GM19193 (cell line): Measurements from ENCODE around the gene IDH3A.

Experiments used
- POLR2A ChIP-seq: IDR thresholded peaks from 4 replicates; pipeline ENCODE4 v1.6.1; 2011; ENCODE audit not compliant: insufficient read depth, insufficient read length; ENCODE audit errors: extremely low read depth

The IDH3A gene

DNA sequence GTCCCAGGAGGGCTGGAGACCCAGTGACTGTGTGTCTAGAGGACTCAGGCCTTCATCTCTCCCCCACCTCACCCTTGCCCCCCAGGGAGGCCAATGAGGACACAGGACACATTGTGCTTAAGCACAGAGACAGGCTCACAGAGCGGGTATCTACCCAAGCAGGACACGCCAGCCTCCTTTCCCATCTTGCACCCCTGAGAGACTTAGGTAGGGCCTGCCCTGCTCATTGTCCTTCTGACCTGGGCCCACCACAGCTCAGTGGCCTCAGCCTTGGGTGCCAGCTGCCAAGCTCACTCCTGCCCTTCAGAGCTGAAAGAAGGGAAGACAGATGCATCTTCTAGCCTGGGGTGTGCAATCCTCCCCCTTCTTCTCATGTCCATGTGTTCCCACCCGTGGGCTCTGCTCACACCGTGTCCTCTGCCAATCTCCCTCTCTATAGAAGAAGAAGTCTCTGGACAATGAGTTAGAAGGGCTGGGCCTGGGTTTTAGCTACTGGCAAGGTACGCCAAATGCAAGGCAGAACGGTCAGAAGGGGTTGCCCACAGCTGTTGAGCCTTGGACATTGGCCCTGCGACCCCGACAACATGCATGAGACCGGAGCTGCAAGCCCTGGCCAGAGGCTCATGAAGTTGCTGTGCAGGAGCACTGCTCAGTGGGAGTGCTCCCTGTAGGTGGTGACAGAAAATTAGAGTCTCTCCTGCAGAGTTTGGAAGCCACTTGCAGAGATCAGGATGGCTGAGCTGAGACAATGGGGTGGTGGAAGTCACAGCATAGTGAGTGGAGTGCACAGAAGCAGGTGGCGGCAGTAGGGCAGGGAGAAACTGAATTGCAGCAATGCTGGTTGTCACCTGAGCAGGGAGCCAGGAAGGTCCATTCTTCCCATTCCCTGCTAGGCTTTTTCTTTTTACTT is 52.4 kb downstream of the IDH3A start:
- no peak for TF ChIP-seq POLR2A

DNA sequence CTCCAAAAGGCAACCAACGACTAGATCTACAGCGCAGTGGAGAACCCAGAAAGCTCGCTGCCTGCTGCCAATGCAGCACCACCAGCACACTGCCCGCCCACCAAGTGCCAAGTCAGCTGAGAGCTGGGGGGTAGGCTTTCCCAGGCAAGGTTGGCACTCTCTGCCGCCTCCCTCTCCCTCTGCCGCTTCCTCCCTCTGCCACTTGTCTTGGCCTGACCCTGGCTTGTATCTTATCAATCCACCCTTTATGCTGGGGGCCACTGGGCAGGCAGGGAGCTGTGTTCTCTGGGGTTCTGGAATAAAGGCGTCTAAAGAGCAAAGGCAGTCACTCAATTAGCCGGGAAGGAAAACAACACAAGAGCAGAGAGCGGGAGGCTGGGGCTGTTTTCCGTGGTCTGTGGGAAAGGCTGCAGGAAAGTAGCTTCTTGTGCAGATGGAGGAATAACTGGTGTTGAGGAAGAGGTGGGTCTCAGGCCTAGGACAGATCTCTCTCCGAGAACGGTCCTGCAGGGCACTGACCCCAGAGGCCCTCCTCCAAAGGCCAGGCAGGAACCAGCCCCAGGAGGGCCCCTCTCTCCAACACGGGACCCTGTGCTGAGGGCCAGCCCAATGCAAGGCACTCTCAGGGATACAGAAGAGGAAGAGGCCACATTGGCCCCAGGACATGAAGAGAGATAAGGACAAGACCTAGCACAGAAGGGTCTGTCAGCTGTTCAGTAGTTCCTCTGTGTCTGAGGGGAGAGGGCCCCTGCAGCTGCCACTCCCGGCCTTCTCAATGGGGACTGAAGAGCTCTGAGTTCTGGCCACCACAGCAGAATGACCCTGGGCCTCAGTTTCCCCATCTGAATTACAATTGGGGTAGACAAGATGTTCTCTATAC is 54.4 kb downstream of the IDH3A start:
- no peak for TF ChIP-seq POLR2A

DNA sequence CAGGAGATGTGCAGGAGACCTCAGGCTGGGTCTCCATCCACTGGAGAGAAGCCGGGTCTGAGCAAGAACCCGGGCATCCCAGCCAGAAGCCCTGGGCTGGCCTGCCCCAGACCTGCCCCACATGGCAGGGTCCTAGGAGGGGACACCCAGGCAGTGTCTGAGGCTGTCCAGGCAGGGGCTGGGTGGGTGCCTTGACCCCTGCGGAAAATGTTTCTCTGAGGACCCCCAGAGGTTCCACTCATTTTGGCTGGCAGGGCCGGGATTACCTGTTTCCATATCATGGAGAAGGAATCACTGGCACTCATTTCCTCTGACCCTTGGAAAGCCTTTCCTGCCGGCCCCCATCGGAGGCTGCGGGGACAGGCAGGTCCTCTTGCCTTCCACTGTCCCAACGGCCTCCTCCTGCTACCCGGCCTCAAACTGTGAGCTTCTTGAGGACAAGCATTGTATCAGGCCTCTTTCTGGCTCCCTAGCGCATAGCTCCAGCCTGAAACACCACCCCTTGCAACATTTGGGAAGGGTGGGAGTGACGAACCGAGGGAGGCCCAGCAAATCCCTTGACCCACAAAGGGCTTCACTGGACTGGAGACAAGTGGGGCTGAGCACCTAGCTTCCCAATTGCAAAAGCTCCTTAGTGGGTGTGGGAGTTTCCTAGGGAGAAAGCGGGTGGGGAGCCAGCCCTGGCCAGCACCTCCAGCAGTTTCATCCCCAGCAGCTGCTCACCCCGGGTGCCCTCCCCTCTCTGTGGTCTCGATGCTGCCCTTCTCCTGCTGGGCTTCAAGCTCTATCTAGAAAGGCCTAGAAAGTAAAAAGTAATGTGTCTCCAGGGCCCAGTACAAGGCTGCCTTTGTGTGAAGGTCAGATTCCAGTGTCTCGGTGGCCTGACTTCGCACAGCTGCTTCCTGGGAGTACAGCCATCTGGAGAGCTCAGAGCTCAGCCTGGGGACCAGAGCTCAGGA is 55.5 kb downstream of the IDH3A start:
- TF ChIP-seq POLR2A = no peak

DNA sequence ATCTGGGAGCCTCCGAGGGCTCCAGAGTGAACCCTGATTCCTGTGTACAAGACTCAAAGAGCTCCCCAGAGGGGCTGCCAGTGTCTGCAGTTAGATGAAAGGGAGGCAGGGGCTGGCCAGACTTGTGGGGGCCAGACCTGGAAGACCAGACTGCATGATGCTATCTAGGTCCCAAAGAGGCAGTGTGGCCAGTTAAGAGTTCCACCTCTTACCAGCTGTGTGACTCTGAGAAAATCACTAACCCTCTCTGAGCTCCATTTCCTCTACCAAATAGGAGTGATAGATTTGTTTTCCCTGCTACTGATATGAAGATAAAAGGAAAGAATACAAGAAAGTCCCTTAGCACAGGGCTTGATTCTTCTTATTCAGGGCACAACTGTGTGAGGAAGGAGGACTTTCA is 56.2 kb downstream of the IDH3A start:
- TF ChIP-seq POLR2A = no peak

DNA sequence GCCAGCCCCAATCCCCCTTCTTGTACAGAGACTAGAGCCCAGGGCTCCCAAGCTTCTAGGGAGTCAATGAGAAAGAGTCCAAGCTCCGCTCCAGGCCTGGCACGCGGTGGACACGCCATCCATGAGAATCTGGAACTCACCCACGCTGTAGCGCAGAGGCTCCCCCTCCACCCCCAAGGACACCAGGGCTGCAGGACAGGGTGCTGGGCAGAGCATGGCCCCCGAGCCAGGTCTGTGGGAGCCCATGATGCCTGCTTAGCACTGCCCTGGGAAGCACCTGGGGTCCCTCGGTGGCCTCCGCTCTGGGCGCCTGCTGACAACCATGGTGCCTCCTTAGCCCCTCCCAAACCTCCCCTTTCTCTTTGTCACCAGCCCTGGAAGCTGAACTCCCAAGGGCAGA is 56.7 kb downstream of the IDH3A start:
- no peak for TF ChIP-seq POLR2A

DNA sequence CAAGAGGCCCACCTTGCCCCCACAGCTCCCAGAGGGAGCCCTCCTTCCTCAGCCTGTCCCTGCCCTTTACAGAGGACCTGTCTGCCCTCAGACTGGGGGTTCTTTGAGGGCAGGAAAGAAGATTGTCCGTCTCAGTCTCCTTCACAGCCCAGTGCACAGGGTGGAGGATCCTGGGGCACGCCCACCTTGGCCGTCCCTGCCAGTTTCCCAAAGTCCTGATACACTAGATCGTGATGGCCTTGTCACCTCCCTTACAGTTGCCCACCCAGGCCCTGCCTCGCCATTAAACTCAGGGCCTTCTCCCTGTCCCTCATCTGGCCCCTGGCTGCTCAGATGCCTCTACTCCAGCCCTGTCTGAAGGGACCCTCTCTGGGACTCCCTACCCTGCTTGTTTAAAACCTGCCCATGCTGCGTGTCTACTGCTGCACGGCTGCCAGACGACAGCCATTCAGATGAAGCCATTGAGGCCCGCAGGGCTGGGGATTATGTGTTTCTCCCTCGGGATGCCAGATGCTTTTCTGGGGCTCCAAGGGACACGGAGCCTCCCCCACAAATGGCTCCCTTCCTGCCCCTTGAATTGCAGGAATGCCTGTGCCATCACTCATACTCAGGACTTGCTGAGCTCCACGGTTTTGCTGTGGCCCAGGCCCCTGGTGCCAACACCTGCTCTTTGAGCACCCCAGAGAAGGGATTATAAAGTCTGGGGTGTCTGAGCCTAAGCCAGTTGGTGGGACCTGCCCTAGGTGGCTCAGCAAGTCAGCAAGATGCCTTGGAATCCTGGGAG is 57.4 kb downstream of the IDH3A start:
- TF ChIP-seq POLR2A = no peak

DNA sequence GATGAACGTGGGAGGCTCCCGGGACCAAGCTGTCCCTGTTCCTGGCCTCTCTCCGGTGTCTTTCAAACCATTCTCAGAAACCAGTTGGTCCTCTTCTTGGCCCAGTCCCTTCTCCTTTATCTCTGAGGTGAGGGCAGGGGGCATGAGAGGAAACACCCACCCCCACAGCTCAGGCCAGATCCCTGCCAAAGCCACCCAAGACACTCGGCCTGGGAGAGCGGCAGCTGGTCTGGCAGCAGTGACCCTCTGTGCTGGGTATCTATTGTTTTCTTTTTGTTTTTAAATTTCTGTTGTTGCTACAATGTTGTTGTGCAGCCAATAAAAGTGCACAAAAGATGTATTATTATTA is 57.9 kb downstream of the IDH3A start:
- no peak for TF ChIP-seq POLR2A

DNA sequence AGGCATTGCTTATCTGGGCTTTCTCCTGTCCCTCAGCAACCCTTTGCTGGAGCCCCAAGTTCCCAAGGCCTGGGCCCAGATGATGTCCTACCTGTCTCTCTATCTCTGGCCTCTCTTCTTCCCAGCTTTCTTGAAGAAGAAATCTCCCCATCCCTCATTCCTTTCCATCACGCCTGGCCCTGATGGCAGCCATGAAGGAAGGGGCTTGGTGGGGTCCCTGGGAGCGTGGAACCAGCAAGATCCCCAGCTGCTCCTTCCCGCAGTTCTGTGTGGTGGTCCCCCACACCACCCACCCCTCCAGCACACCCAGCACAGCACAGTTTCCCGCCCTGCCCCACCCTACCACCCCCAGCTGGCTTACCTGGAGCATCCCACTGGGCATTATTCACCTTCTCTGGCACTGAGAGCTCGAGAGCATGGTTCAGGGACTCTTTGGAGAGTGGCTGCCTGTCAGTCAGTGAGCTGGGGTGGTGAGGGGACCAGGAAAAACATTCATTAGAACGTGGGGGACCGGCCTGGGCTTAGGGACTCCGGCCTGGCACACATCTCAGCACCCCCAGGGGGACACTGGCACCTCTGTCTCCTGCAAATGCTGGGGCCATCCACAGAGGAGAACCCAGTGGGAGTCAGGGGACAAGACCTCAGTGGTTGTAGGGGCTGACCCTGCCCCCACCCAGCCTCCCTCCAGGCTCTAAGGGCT is 58.6 kb downstream of the IDH3A start:
- no peak for TF ChIP-seq POLR2A

DNA sequence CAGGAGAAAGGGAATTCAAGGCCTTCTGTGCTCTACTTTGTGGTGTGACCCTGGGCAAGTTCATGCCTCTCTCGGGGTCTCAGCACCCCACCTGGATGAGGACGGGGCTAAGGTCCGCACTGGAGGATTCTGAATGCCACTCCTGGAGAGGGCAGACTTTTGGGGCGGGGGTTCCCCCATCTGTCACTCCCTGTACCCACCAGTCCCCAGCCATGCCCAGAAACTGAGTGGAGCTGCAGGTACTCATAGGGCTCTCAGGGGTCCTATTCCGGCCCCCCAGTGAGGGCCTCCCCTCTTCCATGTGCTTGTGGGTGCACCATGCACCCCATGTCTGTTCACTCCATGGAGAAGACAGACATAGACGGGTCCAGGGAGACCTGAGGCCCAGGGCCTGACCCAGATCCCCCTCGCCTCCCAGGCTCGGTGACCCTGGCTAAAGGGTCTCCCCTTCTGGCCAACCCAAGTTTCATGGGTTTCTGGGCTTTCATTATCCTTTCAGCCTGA is 59.2 kb downstream of the IDH3A start:
- no peak for TF ChIP-seq POLR2A

DNA sequence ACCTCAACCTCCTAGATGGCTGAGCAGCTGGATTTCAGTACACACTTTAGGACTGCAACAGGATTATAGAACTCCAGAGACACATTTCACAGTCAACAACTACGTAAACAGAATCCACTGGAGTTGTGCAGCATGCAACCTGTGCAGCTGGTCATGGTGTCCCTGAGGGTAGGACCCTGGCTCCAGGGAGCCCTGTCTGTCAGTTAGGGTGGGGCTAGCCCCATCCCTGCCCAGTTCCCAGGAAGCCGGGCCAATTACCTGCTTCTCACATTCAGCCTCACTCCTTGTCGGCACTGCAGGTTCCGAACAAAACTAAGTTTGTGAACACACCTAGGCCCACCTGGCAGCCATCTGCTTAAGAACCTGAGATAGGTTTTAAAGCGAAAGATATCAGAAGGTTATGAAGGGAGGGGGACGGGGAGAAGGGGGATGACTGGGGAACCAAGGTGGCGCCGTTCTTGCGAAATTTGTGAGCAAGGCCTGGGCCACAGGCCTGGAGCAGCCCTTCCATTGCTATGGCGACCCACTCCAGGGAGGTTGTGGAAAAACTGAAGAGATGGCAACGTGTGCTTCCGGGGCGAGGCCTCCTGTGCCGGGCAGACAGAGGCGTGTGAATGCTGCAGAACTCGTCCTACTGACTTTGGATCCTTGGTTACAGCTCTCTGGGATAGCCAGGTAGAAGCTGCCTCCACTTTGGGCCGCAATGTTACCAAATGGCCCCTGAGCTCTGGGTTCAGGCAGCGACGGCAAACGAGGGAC is 59.9 kb downstream of the IDH3A start:
- no peak for TF ChIP-seq POLR2A

DNA sequence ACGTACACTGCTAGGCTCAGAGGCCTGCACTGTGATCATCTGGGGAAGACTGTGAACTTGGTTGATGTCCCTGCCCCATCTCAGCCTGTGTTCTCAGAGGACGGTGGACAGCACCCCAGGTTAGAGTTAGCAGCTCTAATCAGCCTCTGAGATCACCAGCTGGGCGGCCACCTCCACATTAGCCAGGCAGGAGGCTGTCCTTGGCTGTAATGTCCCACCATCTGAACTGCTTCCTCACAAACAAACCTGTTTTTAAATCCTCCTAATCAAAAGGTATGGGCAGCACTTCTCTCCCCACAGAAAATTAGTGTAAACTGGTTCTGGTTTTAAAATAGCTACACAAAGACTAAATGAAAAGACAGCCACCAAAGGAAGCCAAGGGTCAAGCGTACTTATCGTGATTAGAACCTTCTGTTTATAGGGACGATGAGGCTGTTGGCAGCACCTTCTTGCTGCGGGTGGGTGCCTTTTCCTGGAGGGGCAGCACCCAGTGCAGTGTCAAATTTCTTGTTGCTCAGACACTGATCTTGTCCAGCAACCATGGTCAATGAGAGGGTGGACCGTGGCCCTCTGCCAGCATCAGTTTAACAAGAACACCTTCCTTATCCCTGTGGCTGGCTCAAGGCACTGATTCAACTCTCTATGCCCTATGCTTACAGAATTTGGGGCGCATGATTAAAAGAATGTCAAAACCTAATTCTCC is 60.6 kb downstream of the IDH3A start:
- no peak for TF ChIP-seq POLR2A

DNA sequence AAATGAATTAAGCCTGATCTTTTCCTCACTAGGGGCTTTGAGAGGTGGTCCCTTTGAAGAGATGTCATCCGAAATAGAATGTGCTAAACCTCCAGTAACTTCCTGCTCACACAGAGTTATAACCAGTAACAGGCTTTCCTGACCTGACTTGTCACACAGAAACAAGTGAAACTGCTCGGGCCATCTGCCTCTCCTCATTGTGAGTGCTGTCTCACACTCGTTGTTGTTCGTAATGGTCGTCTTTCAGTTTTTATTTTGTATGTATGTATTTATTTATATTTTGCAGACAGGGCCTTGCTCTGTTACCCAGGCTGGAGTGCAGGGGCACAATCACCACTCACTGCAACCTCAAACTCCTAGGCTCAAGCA is 61.2 kb downstream of the IDH3A start:
- TF ChIP-seq POLR2A = no peak

DNA sequence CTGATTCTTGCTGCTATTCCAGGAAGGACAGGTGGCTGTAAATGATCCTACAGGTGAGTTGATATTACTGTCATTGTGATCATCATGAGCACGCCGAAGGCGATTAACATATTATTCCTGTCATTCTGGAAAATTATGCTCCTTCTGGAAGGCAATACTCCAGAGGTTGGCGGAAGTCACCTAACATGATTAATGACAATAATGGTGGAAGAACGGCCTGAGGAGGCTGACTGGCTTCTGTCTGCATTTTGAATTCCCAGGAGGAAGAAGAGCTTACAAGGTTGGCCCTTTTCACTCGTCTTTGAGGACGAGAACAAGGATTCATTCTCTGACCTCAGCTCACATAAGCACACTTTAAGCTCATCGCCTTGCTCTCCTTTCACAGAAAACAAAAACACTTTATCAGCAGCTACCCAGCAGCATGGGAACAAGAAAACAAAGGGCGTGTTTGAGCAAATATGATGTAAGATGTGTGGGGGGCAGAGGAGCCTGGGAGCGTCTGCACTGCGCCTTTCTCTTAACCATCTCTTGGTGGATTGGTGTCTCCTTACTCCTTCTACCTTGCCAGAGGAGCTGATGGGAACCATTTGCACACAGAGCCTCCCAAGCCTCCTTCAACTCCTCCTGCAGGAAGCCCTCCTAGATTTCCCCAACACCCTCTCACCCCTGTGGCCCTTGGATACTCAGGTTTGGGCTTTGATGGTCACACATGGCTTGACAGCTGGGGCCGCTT is 62.2 kb downstream of the IDH3A start:
- TF ChIP-seq POLR2A = no peak
